ENCODE data around the gene ZNF500. TPM values are rescaled to one million over a fixed set of nuclear protein-coding genes. Genes with fewer than 3 reads are reported as not detected.
A peak's percentile ranks its signal among the peaks of the same experiment; 100 is the strongest.
"Not testable (repeated sequence)": the region's sequence is repeated elsewhere in the genome, so short reads cannot be mapped to it uniquely, and the experiment has no call there.

ZNF500 gene
- total RNA-seq, 1 donor from 2014 or later = 23.5 TPM

DNA sequence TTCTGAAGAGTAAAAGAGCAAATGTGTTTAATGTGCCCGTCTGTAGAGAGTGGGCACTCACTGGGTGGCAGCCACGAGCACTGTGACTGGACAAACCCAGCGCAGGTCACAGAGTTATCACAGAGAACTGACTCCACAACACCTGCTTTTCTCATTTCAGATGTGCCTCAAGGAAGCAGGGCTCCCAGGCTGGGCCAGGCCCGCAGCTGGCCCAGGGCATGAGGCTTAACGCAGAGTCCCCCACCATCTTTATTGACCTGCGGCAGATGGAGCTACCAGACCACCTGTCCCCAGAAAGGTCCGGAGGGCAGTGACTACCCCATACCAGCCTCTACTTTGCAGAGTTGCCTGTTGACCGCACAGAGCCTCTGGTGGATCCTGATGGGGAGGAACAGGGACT, 20.7 kb downstream of the ZNF500 start:
- Mint-ChIP-seq H3K9me3 (ENCODE audit: low read depth) (no peaks in the 10 kb centered on the region), H3K27ac (peak overlapping the region; percentile 59), H3K4me1 (ENCODE audit: low read depth) (peaks cover 1% of the 10 kb centered on the region), H3K36me3 (ENCODE audit: insufficient read depth) (no peaks in the 10 kb centered on the region), H3K4me3 (ENCODE audit: low read depth) (no peak overlapping the region), H3K27me3 (peaks cover 4% of the 10 kb centered on the region)
- no peak for DNase-seq (ENCODE audit: low spot score, unreplicated experiment)
- TF ChIP-seq, protein P1, sequence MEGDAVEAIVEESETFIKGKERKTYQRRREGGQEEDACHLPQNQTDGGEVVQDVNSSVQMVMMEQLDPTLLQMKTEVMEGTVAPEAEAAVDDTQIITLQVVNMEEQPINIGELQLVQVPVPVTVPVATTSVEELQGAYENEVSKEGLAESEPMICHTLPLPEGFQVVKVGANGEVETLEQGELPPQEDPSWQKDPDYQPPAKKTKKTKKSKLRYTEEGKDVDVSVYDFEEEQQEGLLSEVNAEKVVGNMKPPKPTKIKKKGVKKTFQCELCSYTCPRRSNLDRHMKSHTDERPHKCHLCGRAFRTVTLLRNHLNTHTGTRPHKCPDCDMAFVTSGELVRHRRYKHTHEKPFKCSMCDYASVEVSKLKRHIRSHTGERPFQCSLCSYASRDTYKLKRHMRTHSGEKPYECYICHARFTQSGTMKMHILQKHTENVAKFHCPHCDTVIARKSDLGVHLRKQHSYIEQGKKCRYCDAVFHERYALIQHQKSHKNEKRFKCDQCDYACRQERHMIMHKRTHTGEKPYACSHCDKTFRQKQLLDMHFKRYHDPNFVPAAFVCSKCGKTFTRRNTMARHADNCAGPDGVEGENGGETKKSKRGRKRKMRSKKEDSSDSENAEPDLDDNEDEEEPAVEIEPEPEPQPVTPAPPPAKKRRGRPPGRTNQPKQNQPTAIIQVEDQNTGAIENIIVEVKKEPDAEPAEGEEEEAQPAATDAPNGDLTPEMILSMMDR (IDR thresholded peaks at IDR 0.05; ENCODE audit: unreplicated experiment) = no peak

DNA sequence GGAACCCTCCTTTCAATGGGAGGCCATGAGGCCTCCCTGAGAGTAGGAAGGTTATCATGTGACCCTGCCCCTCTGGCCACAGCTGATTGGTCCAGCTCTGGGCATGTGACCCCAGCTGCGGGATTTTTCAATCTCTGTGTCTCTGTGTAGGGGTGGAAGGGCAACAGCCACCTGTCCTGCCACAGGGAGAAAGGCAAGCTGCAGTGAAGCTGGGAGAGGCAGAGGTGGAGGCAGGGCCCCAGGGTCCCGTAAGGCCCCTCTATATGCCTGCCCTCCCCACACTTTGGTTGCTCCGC, 21.7 kb downstream of the ZNF500 start:
- no peak overlapping the region for H3K4me3 Mint-ChIP-seq (ENCODE audit: low read depth)
- no peaks in the 10 kb centered on the region for H3K9me3 Mint-ChIP-seq (ENCODE audit: low read depth)
- H3K36me3 Mint-ChIP-seq (ENCODE audit: insufficient read depth) = no peaks in the 10 kb centered on the region
- no peak for DNase-seq (ENCODE audit: low spot score, unreplicated experiment)
- H3K27ac Mint-ChIP-seq = no peak overlapping the region
- TF ChIP-seq, protein P1 (IDR thresholded peaks at IDR 0.05; ENCODE audit: unreplicated experiment) = no peak
- H3K4me1 Mint-ChIP-seq (ENCODE audit: low read depth) = peaks cover 1% of the 10 kb centered on the region
- peaks cover 4% of the 10 kb centered on the region for H3K27me3 Mint-ChIP-seq

DNA sequence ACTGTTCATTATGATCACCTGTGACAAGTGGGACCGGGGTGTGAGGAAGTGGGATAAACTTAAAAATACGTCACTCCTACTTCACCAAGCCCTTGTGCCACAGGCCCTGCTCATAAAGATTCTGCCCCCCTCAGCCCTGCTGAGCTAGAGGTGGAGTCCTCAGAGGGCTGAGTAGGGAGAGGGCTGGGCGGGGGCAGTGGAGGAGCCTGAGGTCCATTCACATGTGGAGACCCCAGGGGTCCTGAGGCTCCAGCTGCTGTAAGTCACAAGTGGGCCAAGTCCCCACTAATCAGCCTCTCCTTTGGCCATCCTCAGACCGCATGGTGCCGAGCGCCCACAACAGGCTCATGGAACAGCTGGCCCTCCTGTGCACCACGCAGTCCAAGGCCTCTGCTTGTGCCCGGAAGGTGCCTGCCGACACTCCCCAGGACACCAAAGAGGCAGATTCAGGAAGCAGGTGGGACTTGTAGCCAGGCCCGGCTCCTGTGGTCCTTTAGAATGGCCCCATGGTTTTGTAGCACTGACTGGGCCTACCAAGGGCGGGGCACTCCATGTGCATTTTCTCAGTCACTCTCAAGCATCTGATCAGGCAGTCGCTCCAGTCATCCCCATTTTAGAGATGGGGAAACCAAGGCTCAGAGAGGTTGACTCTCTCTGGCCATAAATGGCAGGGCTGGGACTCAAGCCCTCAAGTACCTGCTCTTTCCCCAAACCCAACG, 22.2 kb downstream of the ZNF500 start:
- Mint-ChIP-seq H3K4me1 (ENCODE audit: low read depth) (peaks cover 1% of the 10 kb centered on the region), H3K9me3 (ENCODE audit: low read depth) (no peaks in the 10 kb centered on the region), H3K27me3 (peaks cover 4% of the 10 kb centered on the region), H3K4me3 (ENCODE audit: low read depth) (no peak overlapping the region), H3K36me3 (ENCODE audit: insufficient read depth) (no peaks in the 10 kb centered on the region), H3K27ac (no peak overlapping the region)
- TF ChIP-seq, protein P1 (IDR thresholded peaks at IDR 0.05; ENCODE audit: unreplicated experiment) = no peak
- DNase-seq (ENCODE audit: low spot score, unreplicated experiment) = no peak

DNA sequence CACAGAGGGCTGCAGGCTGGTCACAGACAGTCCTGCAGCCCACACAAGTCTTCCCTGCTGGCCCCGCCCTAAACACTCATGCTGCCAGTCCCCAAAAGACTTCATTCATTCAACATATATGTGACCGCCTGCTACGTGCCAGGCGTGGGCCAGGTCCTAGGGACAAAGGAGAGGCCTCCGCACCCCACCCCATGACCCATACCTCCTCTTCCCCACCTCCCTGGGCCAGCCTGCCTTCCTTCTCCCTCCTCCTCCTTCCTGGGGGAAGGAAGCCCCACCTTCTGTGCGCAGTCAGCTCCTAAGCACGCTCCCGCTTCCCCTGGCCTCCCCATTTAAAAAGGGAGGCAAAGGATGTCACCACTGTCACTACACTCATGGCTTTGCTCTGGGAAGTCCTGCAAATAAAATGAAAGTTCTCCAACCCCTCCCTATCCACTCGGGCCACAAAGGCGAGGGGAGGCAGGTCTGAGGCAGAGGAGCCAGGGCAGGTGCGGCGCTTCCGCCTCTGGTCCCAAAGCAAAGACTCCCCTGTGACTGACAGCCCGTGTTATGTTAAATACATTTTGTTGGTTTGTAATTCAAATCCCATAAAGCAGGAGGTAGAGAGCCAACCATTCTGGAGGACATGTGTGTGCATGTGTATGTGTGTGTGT, 23.6 kb downstream of the ZNF500 start:
- Mint-ChIP-seq H3K4me3 (ENCODE audit: low read depth) (no peak overlapping the region), H3K4me1 (ENCODE audit: low read depth) (peaks cover 1% of the 10 kb centered on the region), H3K27me3 (peaks cover 4% of the 10 kb centered on the region), H3K27ac (no peak overlapping the region), H3K9me3 (ENCODE audit: low read depth) (no peaks in the 10 kb centered on the region), H3K36me3 (ENCODE audit: insufficient read depth) (no peaks in the 10 kb centered on the region)
- DNase-seq (ENCODE audit: low spot score, unreplicated experiment) = no peak
- TF ChIP-seq, protein P1 (IDR thresholded peaks at IDR 0.05; ENCODE audit: unreplicated experiment) = no peak

- H3K9me3 Mint-ChIP-seq (ENCODE audit: low read depth); H3K27ac Mint-ChIP-seq; H3K36me3 Mint-ChIP-seq (ENCODE audit: insufficient read depth); DNase-seq (ENCODE audit: low spot score, unreplicated experiment); H3K4me1 Mint-ChIP-seq (ENCODE audit: low read depth); H3K4me3 Mint-ChIP-seq (ENCODE audit: low read depth); H3K27me3 Mint-ChIP-seq: not testable (repeated sequence)
Measured at GRCh38 chr16:4738370-4738769, 28.6 kb downstream of the ZNF500 start.

- Mint-ChIP-seq H3K4me3 (ENCODE audit: low read depth) (no peak overlapping the region), H3K36me3 (ENCODE audit: insufficient read depth) (no peaks in the 10 kb centered on the region), H3K27me3 (peaks cover 6% of the 10 kb centered on the region), H3K4me1 (ENCODE audit: low read depth) (peaks cover 11% of the 10 kb centered on the region), H3K27ac (no peak overlapping the region), H3K9me3 (ENCODE audit: low read depth) (no peaks in the 10 kb centered on the region)
- TF ChIP-seq, protein P1 (IDR thresholded peaks at IDR 0.05; ENCODE audit: unreplicated experiment) = no peak
- no peak for DNase-seq (ENCODE audit: low spot score, unreplicated experiment)
Measured at GRCh38 chr16:4737545-4737944, 29.4 kb downstream of the ZNF500 start.

Data from progenitor cell of endocrine pancreas (in vitro differentiated cells).